ENCODE measurements around the gene SHISA6.
"Not testable (repeated sequence)": the region's sequence is repeated elsewhere in the genome, so short reads cannot be mapped to it uniquely, and the experiment has no call there.

Gene SHISA6

GRCh38 chr17:11267999-11268575, 27.1 kb downstream of the SHISA6 start:
- DNase-seq, result no peak

- DNase-seq, result no peak
Measured at GRCh38 chr17:11269210-11269609, 28.2 kb downstream of the SHISA6 start.

GRCh38 chr17:11272191-11272590, 31.2 kb downstream of the SHISA6 start:
- DNase-seq, result no peak

- DNase-seq, result no peak
Measured at GRCh38 chr17:11273596-11273995, 32.6 kb downstream of the SHISA6 start.

GRCh38 chr17:11274106-11274505, 33.1 kb downstream of the SHISA6 start:
- no peak for DNase-seq

- DNase-seq, result no peak
Measured at GRCh38 chr17:11276486-11276885, 35.5 kb downstream of the SHISA6 start.

- DNase-seq, result no peak
Measured at GRCh38 chr17:11278186-11278991, 37.4 kb downstream of the SHISA6 start.

- no peak for DNase-seq
Measured at GRCh38 chr17:11278992-11279270, 37.9 kb downstream of the SHISA6 start.

GRCh38 chr17:11279776-11280344, 38.8 kb downstream of the SHISA6 start:
- DNase-seq, result no peak

GRCh38 chr17:11282586-11282985, 41.6 kb downstream of the SHISA6 start:
- no peak for DNase-seq

- no peak for DNase-seq
Measured at GRCh38 chr17:11284811-11285210, 43.8 kb downstream of the SHISA6 start.

GRCh38 chr17:11285946-11286345, 44.9 kb downstream of the SHISA6 start:
- no peak for DNase-seq

GRCh38 chr17:11287791-11288190, 46.8 kb downstream of the SHISA6 start:
- no peak for DNase-seq

- DNase-seq, result no peak
Measured at GRCh38 chr17:11290814-11291213, 49.8 kb downstream of the SHISA6 start.

- DNase-seq, result no peak
Measured at GRCh38 chr17:11292491-11292890, 51.5 kb downstream of the SHISA6 start.

- no peak for DNase-seq
Measured at GRCh38 chr17:11293480-11293879, 52.5 kb downstream of the SHISA6 start.

- no peak for DNase-seq
Measured at GRCh38 chr17:11294826-11295225, 53.8 kb downstream of the SHISA6 start.

GRCh38 chr17:11296994-11297393, 56.0 kb downstream of the SHISA6 start:
- DNase-seq, result no peak

GRCh38 chr17:11298401-11298800, 57.4 kb downstream of the SHISA6 start:
- no peak for DNase-seq

GRCh38 chr17:11300201-11300600, 59.2 kb downstream of the SHISA6 start:
- no peak for DNase-seq

- DNase-seq, result no peak
Measured at GRCh38 chr17:11300738-11301137, 59.7 kb downstream of the SHISA6 start.

GRCh38 chr17:11301874-11302273, 60.9 kb downstream of the SHISA6 start:
- DNase-seq, result not testable (repeated sequence)

- DNase-seq, result no peak
Measured at GRCh38 chr17:11302401-11303186, 61.6 kb downstream of the SHISA6 start.

Measured in NCI-H1436 (cell line).